ENCODE results near the gene SCRT2.

GRCh38 chr20:668638-669037 lies 7.0 kb downstream of the SCRT2 start:
- no peak for TF ChIP-seq EZH2 (IDR thresholded peaks at IDR 0.05; ENCODE audit: borderline replicate concordance, low read depth, low read length, severe bottlenecking)
- TF ChIP-seq, protein P1, sequence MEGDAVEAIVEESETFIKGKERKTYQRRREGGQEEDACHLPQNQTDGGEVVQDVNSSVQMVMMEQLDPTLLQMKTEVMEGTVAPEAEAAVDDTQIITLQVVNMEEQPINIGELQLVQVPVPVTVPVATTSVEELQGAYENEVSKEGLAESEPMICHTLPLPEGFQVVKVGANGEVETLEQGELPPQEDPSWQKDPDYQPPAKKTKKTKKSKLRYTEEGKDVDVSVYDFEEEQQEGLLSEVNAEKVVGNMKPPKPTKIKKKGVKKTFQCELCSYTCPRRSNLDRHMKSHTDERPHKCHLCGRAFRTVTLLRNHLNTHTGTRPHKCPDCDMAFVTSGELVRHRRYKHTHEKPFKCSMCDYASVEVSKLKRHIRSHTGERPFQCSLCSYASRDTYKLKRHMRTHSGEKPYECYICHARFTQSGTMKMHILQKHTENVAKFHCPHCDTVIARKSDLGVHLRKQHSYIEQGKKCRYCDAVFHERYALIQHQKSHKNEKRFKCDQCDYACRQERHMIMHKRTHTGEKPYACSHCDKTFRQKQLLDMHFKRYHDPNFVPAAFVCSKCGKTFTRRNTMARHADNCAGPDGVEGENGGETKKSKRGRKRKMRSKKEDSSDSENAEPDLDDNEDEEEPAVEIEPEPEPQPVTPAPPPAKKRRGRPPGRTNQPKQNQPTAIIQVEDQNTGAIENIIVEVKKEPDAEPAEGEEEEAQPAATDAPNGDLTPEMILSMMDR (IDR thresholded peaks at IDR 0.05; ENCODE audit: borderline replicate concordance, extremely low read depth, low read length, poor library complexity, severe bottlenecking), result no peak

All from DND-41 (cell line).